Liver (tissue), 9 donors: ENCODE results near the gene SHMT2. TPM values are rescaled to one million over a fixed set of nuclear protein-coding genes. Genes with fewer than 3 reads are reported as not detected.

Experiments
- DNase-seq: peaks from one replicate; pipeline ENCODE4 v3.0.0-alpha.2; 2017; ENCODE audit warnings: low spot score
- H3K27ac ChIP-seq, 2 donors: one replicate each; pipeline ENCODE4 v1.7.0; 2013; ENCODE audit warnings: inconsistent platforms in 2 of 2, low read length in 2 of 2, control low read depth in 1 of 2, low read depth in 1 of 2, mild to moderate bottlenecking in 1 of 2
- H3K27me3 ChIP-seq, 4 donors: one replicate each; pipeline versions ENCODE4 v1.6.1 to v1.7.0; 2013; ENCODE audit warnings: low read length in 3 of 4, inconsistent platforms in 1 of 4, mild to moderate bottlenecking in 1 of 4, moderate library complexity in 1 of 4; ENCODE audit not compliant: control insufficient read depth in 4 of 4, insufficient read depth in 4 of 4
- H3K36me3 ChIP-seq, 4 donors: one replicate each; pipeline versions ENCODE4 v1.6.1 to v1.7.0; 2013; ENCODE audit warnings: low read length in 3 of 4, mild to moderate bottlenecking in 3 of 4, low read depth in 1 of 4, moderate library complexity in 1 of 4; ENCODE audit not compliant: control insufficient read depth in 4 of 4, insufficient read depth in 3 of 4
- H3K4me1 ChIP-seq, 4 donors: one replicate each; pipeline versions ENCODE4 v1.6.1 to v1.7.0; 2013; ENCODE audit warnings: low read length in 3 of 4, mild to moderate bottlenecking in 3 of 4, moderate library complexity in 1 of 4; ENCODE audit not compliant: control insufficient read depth in 4 of 4, insufficient read depth in 4 of 4
- H3K4me3 ChIP-seq, 3 donors: one replicate each; pipeline versions ENCODE4 v1.6.1 to v1.7.0; 2013; ENCODE audit warnings: low read length in 3 of 3, control low read depth in 1 of 3, low read depth in 1 of 3, mild to moderate bottlenecking in 1 of 3
- H3K9ac ChIP-seq, 2 donors: one replicate each; pipeline ENCODE4 v1.7.0; 2013; ENCODE audit warnings: low read length in 2 of 2, mild to moderate bottlenecking in 2 of 2, moderate library complexity in 2 of 2, control low read depth in 1 of 2, low read depth in 1 of 2
- H3K9me3 ChIP-seq, 4 donors: one replicate each; pipeline versions ENCODE4 v1.6.1 to v1.7.0; 2013; ENCODE audit warnings: low read length in 3 of 4; ENCODE audit not compliant: control insufficient read depth in 4 of 4
- EGR1 ChIP-seq, 2 donors: IDR thresholded peaks; 2 replicates each; pipeline ENCODE4 v1.6.1; 2016 to 2018; ENCODE audit warnings: antibody characterized with exemption in 2 of 2, low read depth in 2 of 2
- FOXA1 ChIP-seq: IDR thresholded peaks from 2 replicates; pipeline ENCODE4 v1.6.1; 2016; ENCODE audit warnings: antibody characterized with exemption
- FOXA2 ChIP-seq: IDR thresholded peaks from 2 replicates; pipeline ENCODE4 v1.6.1; 2016; ENCODE audit warnings: antibody characterized with exemption
- GABPA ChIP-seq, 2 donors: IDR thresholded peaks in 1 of 2; conservative IDR thresholded peaks in 1 of 2; 2 replicates each; pipeline ENCODE4 v1.6.1; 2016; ENCODE audit warnings: antibody characterized with exemption in 2 of 2, mild to moderate bottlenecking in 1 of 2, moderate library complexity in 1 of 2
- HNF4A ChIP-seq, 2 donors: conservative IDR thresholded peaks; 2 replicates each; pipeline ENCODE4 v1.6.1; 2016; ENCODE audit warnings: antibody characterized with exemption in 2 of 2, mild to moderate bottlenecking in 2 of 2
- HNF4G ChIP-seq: IDR thresholded peaks from 2 replicates; pipeline ENCODE4 v1.6.1; 2016; ENCODE audit warnings: antibody characterized with exemption
- JUND ChIP-seq, 2 donors: IDR thresholded peaks; 2 replicates each; pipeline ENCODE4 v1.6.1; 2016; ENCODE audit warnings: antibody characterized with exemption in 2 of 2
- NR2F2 ChIP-seq: IDR thresholded peaks from 2 replicates; pipeline ENCODE4 v1.6.1; 2016; ENCODE audit warnings: antibody characterized with exemption
- RAD21 ChIP-seq, 2 donors: IDR thresholded peaks; 2 replicates each; pipeline ENCODE4 v1.6.1; 2016; ENCODE audit warnings: antibody characterized with exemption in 2 of 2, mild to moderate bottlenecking in 2 of 2
- RXRA ChIP-seq, 2 donors: IDR thresholded peaks; 2 replicates each; pipeline ENCODE4 v1.6.1; 2017 to 2018; ENCODE audit warnings: antibody characterized with exemption in 2 of 2, mild to moderate bottlenecking in 1 of 2
- SP1 ChIP-seq: IDR thresholded peaks from 2 replicates; pipeline ENCODE4 v1.6.1; 2018; ENCODE audit warnings: antibody characterized with exemption, mild to moderate bottlenecking
- TAF1 ChIP-seq: conservative IDR thresholded peaks from 2 replicates; pipeline ENCODE4 v1.6.1; 2016; ENCODE audit warnings: antibody characterized with exemption, mild to moderate bottlenecking
- YY1 ChIP-seq: IDR thresholded peaks from 2 replicates; pipeline ENCODE4 v1.6.1; 2016; ENCODE audit warnings: antibody characterized with exemption, mild to moderate bottlenecking
- WGBS: extraction: QIAGEN DNeasy Blood & Tissue Kit; methylation state at CpG from one replicate; pipeline ENCODE4 v1.1.7; 2013; 5-methylcytosine and 5-hydroxymethylcytosine counted together
- polyA plus RNA-seq, 2 donors: library from polyadenylated mRNA; stranded (reverse) in 1 of 2; unstranded in 1 of 2; fragments of 200-250 nt in 1 of 2; fragments of >200 nt in 1 of 2; fragmentation: Nextera tagmentation in 1 of 2; extraction: Ambion mirVana in 1 of 2; gene quantifications; one replicate each; pipeline versions ENCODE4 v1.2.1 to v1.2.3, GENCODE V29; 2013 to 2015
- total RNA-seq, 2 donors: library from RNA; depleted of rRNA; stranded (reverse); fragments of >200 nt; gene quantifications; one replicate each; pipeline ENCODE4 v1.2.3, GENCODE V29; 2014
- TF ChIP-seq, protein P1 (sequence below): fragments of 150-350 bp; IDR thresholded peaks from 2 replicates; pipeline ENCODE4 v1.5.1; 2017; ENCODE audit warnings: improper control_type of control experiment, low read depth, low read length; ENCODE audit not compliant: missing input control
- TF ChIP-seq, protein P2 (sequence below): IDR thresholded peaks from 2 replicates; pipeline ENCODE4 v1.6.1; 2016; ENCODE audit warnings: antibody characterized with exemption
- TF ChIP-seq, protein P3 (sequence below): IDR thresholded peaks from 2 replicates; pipeline ENCODE4 v1.6.1; 2016; ENCODE audit warnings: antibody characterized with exemption
- TF ChIP-seq, protein P4 (sequence below): IDR thresholded peaks from 2 replicates; pipeline ENCODE4 v1.6.1; 2016; ENCODE audit warnings: antibody characterized with exemption, mild to moderate bottlenecking
- TF ChIP-seq, protein P5 (sequence below): IDR thresholded peaks from 2 replicates; pipeline ENCODE4 v1.6.1; 2016; ENCODE audit warnings: antibody characterized with exemption
- donor health status: healthy.
- donor health status: healthy.
- donor health status: healthy.
- donor health status: healthy.
- donor health status: healthy.

The SHMT2 gene
- total and polyA plus RNA-seq, 4 donors, result 66.7 to 276 (median 179) TPM

DNA sequence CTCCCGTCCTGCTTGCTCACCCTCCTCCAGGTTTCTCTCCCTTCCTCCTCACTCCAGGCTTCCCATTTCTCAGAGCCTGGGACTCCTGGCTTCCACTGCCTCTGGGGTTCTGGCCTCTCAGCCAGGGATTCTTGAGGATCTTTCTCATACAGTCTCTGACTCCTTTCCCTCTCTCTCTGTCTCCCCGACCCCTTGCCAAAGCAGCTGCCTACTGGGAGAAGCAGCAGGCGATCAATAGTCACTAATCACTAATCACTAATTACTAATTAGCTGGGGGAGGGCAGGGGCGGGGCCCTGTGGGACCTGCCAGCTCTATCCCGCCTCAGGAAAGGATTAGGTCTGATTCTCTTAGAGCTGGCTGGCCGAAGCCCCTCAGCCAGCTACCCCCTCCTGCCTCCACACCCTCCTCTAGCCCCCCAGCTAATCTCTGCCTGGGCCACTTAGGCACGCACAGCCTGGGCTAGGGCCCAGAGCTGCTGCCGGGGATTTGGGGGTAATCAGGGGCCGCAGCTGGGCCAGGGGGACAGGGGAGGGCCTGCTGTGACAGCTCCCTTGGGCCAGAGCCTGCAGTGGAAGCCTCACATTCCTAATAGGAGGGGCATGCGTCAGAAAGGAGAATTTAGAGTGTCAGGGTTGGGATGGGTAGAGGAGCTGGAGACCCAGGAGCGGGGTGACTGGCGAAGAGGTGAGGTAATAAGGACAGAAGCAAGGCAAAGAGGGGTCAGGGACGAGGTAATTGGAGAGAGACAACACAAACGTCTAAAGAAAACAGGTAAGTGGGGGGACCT is 10.1 kb upstream of the SHMT2 start (continued):
- TF ChIP-seq, protein P1, sequence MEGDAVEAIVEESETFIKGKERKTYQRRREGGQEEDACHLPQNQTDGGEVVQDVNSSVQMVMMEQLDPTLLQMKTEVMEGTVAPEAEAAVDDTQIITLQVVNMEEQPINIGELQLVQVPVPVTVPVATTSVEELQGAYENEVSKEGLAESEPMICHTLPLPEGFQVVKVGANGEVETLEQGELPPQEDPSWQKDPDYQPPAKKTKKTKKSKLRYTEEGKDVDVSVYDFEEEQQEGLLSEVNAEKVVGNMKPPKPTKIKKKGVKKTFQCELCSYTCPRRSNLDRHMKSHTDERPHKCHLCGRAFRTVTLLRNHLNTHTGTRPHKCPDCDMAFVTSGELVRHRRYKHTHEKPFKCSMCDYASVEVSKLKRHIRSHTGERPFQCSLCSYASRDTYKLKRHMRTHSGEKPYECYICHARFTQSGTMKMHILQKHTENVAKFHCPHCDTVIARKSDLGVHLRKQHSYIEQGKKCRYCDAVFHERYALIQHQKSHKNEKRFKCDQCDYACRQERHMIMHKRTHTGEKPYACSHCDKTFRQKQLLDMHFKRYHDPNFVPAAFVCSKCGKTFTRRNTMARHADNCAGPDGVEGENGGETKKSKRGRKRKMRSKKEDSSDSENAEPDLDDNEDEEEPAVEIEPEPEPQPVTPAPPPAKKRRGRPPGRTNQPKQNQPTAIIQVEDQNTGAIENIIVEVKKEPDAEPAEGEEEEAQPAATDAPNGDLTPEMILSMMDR, result no peak
- TF ChIP-seq EGR1 (IDR thresholded peaks at IDR 0.05; ENCODE audit: low read depth in 2 of 2) (no peak), FOXA2 (no peak), HNF4A (conservative IDR thresholded peaks at IDR 0.05) (no peak)

DNA sequence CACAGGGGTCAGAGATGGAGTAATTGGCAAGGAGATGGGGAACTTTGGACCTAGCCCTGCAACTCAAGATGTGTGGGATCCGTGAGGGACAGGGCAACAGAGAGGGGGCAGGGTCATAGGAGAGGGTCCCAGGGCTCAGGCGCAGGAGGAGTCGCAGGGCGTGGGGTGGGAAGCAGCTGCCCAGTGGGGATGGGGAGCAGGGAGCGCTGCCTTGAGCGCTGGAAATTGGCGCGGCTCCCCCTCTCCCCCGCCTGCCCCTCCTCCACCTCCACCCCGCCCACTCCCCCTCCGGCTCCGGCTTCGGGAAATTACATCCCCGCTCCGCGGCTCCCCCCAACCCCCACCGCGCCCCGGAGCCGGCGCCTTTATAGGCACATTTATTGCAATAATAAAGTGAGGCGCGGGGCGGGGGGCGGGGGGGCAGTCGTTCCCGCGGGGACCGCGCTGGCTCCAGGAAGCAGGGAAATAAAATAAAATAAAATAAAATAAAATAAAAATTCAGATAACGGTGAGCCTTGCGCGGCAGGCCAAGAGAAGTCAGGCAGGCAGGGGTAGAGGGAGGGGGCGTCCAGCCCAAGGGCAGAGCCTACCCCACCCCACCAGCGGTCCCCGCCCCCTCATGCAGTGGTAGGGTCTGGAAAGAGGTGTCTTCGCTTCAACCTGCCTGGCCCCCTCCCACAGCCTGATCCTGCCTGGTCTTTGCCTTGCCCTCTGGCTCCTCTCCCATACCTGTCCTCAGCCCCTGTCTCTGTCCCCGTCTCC is 9.3 kb upstream of the SHMT2 start:
- TF ChIP-seq, protein P2, sequence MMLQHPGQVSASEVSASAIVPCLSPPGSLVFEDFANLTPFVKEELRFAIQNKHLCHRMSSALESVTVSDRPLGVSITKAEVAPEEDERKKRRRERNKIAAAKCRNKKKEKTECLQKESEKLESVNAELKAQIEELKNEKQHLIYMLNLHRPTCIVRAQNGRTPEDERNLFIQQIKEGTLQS, result no peak
- TF ChIP-seq, protein P3, sequence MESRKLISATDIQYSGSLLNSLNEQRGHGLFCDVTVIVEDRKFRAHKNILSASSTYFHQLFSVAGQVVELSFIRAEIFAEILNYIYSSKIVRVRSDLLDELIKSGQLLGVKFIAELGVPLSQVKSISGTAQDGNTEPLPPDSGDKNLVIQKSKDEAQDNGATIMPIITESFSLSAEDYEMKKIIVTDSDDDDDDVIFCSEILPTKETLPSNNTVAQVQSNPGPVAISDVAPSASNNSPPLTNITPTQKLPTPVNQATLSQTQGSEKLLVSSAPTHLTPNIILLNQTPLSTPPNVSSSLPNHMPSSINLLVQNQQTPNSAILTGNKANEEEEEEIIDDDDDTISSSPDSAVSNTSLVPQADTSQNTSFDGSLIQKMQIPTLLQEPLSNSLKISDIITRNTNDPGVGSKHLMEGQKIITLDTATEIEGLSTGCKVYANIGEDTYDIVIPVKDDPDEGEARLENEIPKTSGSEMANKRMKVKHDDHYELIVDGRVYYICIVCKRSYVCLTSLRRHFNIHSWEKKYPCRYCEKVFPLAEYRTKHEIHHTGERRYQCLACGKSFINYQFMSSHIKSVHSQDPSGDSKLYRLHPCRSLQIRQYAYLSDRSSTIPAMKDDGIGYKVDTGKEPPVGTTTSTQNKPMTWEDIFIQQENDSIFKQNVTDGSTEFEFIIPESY, result no peak
- TF ChIP-seq FOXA1, result no peak
- TF ChIP-seq RXRA (IDR thresholded peaks at IDR 0.05), result no peak
- TF ChIP-seq EGR1 (IDR thresholded peaks at IDR 0.05; ENCODE audit: low read depth in 2 of 2), result no peak
- no peak for TF ChIP-seq GABPA (IDR thresholded peaks at IDR 0.05 in 1 of 2, conservative IDR thresholded peaks at IDR 0.05 in 1 of 2)
- TF ChIP-seq FOXA2, result no peak
- TF ChIP-seq YY1, result no peak
- no peak for TF ChIP-seq HNF4G
- TF ChIP-seq TAF1, result no peak
- no peak for TF ChIP-seq HNF4A (conservative IDR thresholded peaks at IDR 0.05)
- TF ChIP-seq, protein P1, result no peak
- no peak for TF ChIP-seq JUND (IDR thresholded peaks at IDR 0.05)
- TF ChIP-seq, protein P4, sequence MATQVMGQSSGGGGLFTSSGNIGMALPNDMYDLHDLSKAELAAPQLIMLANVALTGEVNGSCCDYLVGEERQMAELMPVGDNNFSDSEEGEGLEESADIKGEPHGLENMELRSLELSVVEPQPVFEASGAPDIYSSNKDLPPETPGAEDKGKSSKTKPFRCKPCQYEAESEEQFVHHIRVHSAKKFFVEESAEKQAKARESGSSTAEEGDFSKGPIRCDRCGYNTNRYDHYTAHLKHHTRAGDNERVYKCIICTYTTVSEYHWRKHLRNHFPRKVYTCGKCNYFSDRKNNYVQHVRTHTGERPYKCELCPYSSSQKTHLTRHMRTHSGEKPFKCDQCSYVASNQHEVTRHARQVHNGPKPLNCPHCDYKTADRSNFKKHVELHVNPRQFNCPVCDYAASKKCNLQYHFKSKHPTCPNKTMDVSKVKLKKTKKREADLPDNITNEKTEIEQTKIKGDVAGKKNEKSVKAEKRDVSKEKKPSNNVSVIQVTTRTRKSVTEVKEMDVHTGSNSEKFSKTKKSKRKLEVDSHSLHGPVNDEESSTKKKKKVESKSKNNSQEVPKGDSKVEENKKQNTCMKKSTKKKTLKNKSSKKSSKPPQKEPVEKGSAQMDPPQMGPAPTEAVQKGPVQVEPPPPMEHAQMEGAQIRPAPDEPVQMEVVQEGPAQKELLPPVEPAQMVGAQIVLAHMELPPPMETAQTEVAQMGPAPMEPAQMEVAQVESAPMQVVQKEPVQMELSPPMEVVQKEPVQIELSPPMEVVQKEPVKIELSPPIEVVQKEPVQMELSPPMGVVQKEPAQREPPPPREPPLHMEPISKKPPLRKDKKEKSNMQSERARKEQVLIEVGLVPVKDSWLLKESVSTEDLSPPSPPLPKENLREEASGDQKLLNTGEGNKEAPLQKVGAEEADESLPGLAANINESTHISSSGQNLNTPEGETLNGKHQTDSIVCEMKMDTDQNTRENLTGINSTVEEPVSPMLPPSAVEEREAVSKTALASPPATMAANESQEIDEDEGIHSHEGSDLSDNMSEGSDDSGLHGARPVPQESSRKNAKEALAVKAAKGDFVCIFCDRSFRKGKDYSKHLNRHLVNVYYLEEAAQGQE, result no peak
- no peak for TF ChIP-seq NR2F2
- TF ChIP-seq RAD21 (IDR thresholded peaks at IDR 0.05), result no peak
- no peak for TF ChIP-seq SP1
- TF ChIP-seq, protein P5, sequence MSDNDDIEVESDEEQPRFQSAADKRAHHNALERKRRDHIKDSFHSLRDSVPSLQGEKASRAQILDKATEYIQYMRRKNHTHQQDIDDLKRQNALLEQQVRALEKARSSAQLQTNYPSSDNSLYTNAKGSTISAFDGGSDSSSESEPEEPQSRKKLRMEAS, result no peak
- Histone ChIP-seq H3K4me1 (peaks cover 5 to 24% (median 11%) of the 10 kb centered on the region in 4 donors), H3K36me3 (no peaks in the 10 kb centered on the region), H3K27ac (no peak overlapping the region), H3K27me3 (peaks cover 0 to 26% (median 18%) of the 10 kb centered on the region in 4 donors), H3K4me3 (no peak overlapping the region), H3K9me3 (no peaks in the 10 kb centered on the region), H3K9ac (no peak overlapping the region)
- DNase-seq, result no peak
- WGBS, result 8% methylated on average over 38 of the region's 38 CpGs
